Body of pancreas (tissue), 4 donors: Measurements from ENCODE around the gene SARS1. TPM values are rescaled to one million over a fixed set of nuclear protein-coding genes. Genes with fewer than 3 reads are reported as not detected.
"Not testable (repeated sequence)": the region's sequence is repeated elsewhere in the genome, so short reads cannot be mapped to it uniquely, and the experiment has no call there.

Source experiments
- ATAC-seq: fragments of 150-250 bp; one replicate; pipeline ENCODE4 v1.9.1; 2016
- DNase-seq, 4 donors: peaks; one replicate each; pipeline ENCODE4 v3.0.0-alpha.2; 2019
- H3K27ac ChIP-seq, 4 donors: fragments of 200-600 bp; sonication (generic); 1 replicate in 3 of 4; 2 replicates in 1 of 4; pipeline versions ENCODE4 v1.5.1 to v1.6.1; 2016 to 2019; ENCODE audit warnings: mild to moderate bottlenecking in 1 of 4, mixed read lengths in 1 of 4, moderate library complexity in 1 of 4
- H3K27me3 ChIP-seq, 2 donors: fragments of 200-600 bp; sonication (generic); one replicate each; pipeline ENCODE4 v1.6.0; 2016; ENCODE audit warnings: mild to moderate bottlenecking in 1 of 2
- H3K36me3 ChIP-seq, 2 donors: fragments of 200-600 bp; sonication (generic); replicated peaks in 1 of 2; 2 replicates each; pipeline ENCODE4 v1.5.1; 2016; ENCODE audit warnings: low read depth in 2 of 2; ENCODE audit not compliant: insufficient read depth in 1 of 2
- H3K4me1 ChIP-seq: fragments of 200-600 bp; sonication (generic); one replicate; pipeline ENCODE4 v1.6.0; 2016
- H3K4me3 ChIP-seq, 2 donors: fragments of 200-600 bp; sonication (generic); 1 replicate in 1 of 2; 2 replicates in 1 of 2; pipeline ENCODE4 v1.5.1; 2016 to 2019
- H3K9me3 ChIP-seq, 3 donors: fragments of 200-600 bp; sonication (generic); 1 replicate in 2 of 3; 2 replicates in 1 of 3; pipeline ENCODE4 v1.5.1; 2016
- POLR2A ChIP-seq, 3 donors: fragments of 450-650 bp; IDR thresholded peaks; one replicate each; pipeline ENCODE4 v1.6.1; 2016; ENCODE audit warnings: antibody characterized with exemption in 3 of 3, mild to moderate bottlenecking in 2 of 3
- WGBS, 2 donors: methylation state at CpG; one replicate each; pipeline ENCODE4 v1.1.5; 2017; 5-methylcytosine and 5-hydroxymethylcytosine counted together
- intact Hi-C: fragments of 100-400 bp; cut with DNase I; formaldehyde crosslinking; loops from one replicate; pipeline ENCODE4 v1.15.1; 2023
- total RNA-seq, 2 donors: library from RNA; depleted of rRNA; stranded (reverse); fragments of >200 nt; gene quantifications; one replicate each; pipeline ENCODE4 v1.1.0, GENCODE V29; 2016
- TF ChIP-seq, protein P1 (sequence below), 7 experiments: fragments of 450-650 bp in 4 of 7; fragments of 200-600 bp in 3 of 7; sonication (generic) in 3 of 7; IDR thresholded peaks; one replicate each; pipeline ENCODE4 v1.5.1; 2016 to 2019; ENCODE audit warnings: antibody characterized with exemption in 7 of 7

Gene SARS1
- total RNA-seq, 2 donors from 2014 or later, result 65.3 to 123 TPM

GRCh38 chr1:109282497-109282951, 68.8 kb downstream of the SARS1 start:
- 6 to 45% methylated on average over 4 to 10 of the region's 10 CpGs for WGBS, 2 donors
- Histone ChIP-seq H3K36me3 (no peaks in the 10 kb centered on the region), H3K9me3 (no peaks in the 10 kb centered on the region), H3K27me3 (no peaks in the 10 kb centered on the region), H3K4me3 (peak overlapping the region in 1 of 2 donors; percentile 35), H3K4me1 (peaks cover 20% of the 10 kb centered on the region), H3K27ac (peak overlapping the region in 3 of 4 donors; percentile 25 to 89 (median 83))
- intact Hi-C loops, result no loop called here
- no peak for TF ChIP-seq POLR2A (IDR thresholded peaks at IDR 0.05)
- TF ChIP-seq, protein P1, sequence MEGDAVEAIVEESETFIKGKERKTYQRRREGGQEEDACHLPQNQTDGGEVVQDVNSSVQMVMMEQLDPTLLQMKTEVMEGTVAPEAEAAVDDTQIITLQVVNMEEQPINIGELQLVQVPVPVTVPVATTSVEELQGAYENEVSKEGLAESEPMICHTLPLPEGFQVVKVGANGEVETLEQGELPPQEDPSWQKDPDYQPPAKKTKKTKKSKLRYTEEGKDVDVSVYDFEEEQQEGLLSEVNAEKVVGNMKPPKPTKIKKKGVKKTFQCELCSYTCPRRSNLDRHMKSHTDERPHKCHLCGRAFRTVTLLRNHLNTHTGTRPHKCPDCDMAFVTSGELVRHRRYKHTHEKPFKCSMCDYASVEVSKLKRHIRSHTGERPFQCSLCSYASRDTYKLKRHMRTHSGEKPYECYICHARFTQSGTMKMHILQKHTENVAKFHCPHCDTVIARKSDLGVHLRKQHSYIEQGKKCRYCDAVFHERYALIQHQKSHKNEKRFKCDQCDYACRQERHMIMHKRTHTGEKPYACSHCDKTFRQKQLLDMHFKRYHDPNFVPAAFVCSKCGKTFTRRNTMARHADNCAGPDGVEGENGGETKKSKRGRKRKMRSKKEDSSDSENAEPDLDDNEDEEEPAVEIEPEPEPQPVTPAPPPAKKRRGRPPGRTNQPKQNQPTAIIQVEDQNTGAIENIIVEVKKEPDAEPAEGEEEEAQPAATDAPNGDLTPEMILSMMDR (IDR thresholded peaks at IDR 0.05), result no peak
- DNase-seq (no peak), ATAC-seq (no peak)

- intact Hi-C loops, result no loop called here
- Histone ChIP-seq H3K27ac (peak within 1 kb of the TSS; percentile 25 to 89 (median 77)), H3K9me3 (no peaks in the 10 kb centered on the region), H3K36me3 (no peaks in the 10 kb centered on the region), H3K4me1 (peaks cover 15% of the 10 kb centered on the region), H3K27me3 (no peaks in the 10 kb centered on the region), H3K4me3 (peak within 1 kb of the TSS; percentile 20 to 35)
- DNase-seq (peak; percentile 96 to 97 (median 97)), ATAC-seq (peak; percentile 99)
- WGBS, 2 donors, result 0% methylated on average over 13 to 56 of the region's 56 CpGs
- TF ChIP-seq, protein P1 (IDR thresholded peaks at IDR 0.05), result peak in 6 of 7 experiments; percentile 17 to 85 (median 59)
- TF ChIP-seq POLR2A (IDR thresholded peaks at IDR 0.05), result peak; percentile 70 to 92 (median 89)
Observed at GRCh38 chr1:109282952-109283747, 69.4 kb downstream of the SARS1 start, which contains the start of gene PSRC1. TSS of gene PSRC1 (minus strand) at chr1:109283145.

- no peak for DNase-seq
- Histone ChIP-seq H3K4me1 (peaks cover 15% of the 10 kb centered on the region), H3K27me3 (no peaks in the 10 kb centered on the region), H3K27ac (peak overlapping the region; percentile 25 to 89 (median 77)), H3K4me3 (peak overlapping the region; percentile 20 to 35), H3K9me3 (no peaks in the 10 kb centered on the region), H3K36me3 (no peaks in the 10 kb centered on the region)
- intact Hi-C loops, result no loop called here
- WGBS, 2 donors, result 37 to 43% methylated on average over 14 to 17 of the region's 17 CpGs
- peak; percentile 6 for ATAC-seq
- no peak for TF ChIP-seq POLR2A (IDR thresholded peaks at IDR 0.05)
- TF ChIP-seq, protein P1 (IDR thresholded peaks at IDR 0.05), result no peak
Observed at GRCh38 chr1:109283748-109284600, 70.3 kb downstream of the SARS1 start.

DNA sequence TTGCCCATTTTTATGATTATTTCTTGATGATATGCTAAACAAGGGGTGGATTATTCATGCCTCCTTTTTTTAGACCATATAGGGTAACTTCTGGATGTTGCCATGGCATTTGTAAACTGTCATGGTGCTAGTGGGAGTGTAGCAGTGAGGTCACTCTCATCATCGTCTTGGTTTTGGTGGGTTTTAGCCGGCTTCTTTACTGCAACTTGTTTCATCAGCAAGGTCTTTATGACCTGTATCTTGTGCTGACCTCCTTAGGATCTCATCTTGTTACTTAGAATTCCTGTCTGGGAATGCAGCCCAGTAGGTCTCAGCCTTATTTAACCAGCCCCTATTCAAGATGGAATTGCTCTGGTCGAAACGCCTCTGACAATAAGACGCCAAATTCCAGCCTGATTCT, 73.0 kb downstream of the SARS1 start:
- intact Hi-C loops, H3K27me3 ChIP-seq, DNase-seq, H3K36me3 ChIP-seq, ATAC-seq, H3K4me3 ChIP-seq, H3K9me3 ChIP-seq, H3K27ac ChIP-seq: not testable (repeated sequence)
- peaks cover 15% of the 10 kb centered on the region for H3K4me1 ChIP-seq
- WGBS, 2 donors, result 80 to 84% methylated on average over 5 of the region's 5 CpGs

Other genes starting within 250 kb of the SARS1 start
- 1 to 10 TPM; 5.6 to 7.3 TPM for gene WDR47, start 171.8 kb upstream of the SARS1 start, total RNA-seq
- gene TAF13, start 137.9 kb upstream of the SARS1 start, total RNA-seq, result 10 to 100 TPM in 1 of 2 donors, 1 to 10 TPM in 1; 5.9 to 18.4 TPM
- 10 to 100 TPM in 1 of 2 donors, 1 to 10 TPM in 1; 5.3 to 12.7 TPM for gene TMEM167B, start 123.2 kb upstream of the SARS1 start, total RNA-seq
- 100 to 1,000 TPM in 1 of 2 donors, 10 to 100 TPM in 1; 84.7 to 135 TPM for gene ELAPOR1, start 99.8 kb upstream of the SARS1 start, total RNA-seq
- gene CELSR2, start 35.6 kb downstream of the SARS1 start, total RNA-seq, result 1 to 10 TPM; 7.3 to 7.5 TPM
- 1 to 10 TPM in 1 of 2 donors, not detected in 1; 1.8 TPM for gene PSRC1, start 69.2 kb downstream of the SARS1 start, total RNA-seq
- not detected for gene MYBPHL, start 93.1 kb downstream of the SARS1 start, total RNA-seq
- gene SORT1, start 184.0 kb downstream of the SARS1 start, total RNA-seq, result 10 to 100 TPM; 23.6 to 24.7 TPM
- 1 to 10 TPM; 8.6 to 8.9 TPM for gene PSMA5, start 212.5 kb downstream of the SARS1 start, total RNA-seq